Measurements from ENCODE around the gene MYO7B.

Gene MYO7B

GRCh38 chr2:127611076-127611925 is 75.8 kb downstream of the MYO7B start:
- no peak for DNase-seq

- no peak for DNase-seq
These were observed 76.8 kb downstream of the MYO7B start for GRCh38 chr2:127612111-127612822.

GRCh38 chr2:127614246-127614645 is 78.8 kb downstream of the MYO7B start:
- no peak for DNase-seq

DNA sequence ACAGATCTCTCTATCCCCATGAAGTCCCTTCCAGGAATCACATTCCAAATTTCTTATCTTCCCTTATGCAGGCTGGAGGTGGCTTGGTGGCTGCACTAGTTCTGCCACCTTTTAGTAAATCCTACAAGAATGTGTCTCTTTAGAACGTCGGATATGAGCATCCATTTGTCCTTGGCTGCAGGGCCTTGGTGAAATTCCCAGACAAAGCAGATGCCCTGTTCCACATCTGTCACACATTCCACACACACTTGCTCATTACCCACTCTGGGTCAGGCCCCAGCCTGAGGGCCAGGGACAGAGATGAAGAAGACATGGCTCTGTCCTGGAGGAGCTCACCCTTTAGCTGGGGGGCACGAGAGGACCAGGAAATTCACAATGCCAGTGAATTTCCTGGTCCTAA is 79.2 kb downstream of the MYO7B start:
- DNase-seq, result no peak

GRCh38 chr2:127615511-127616166 is 80.2 kb downstream of the MYO7B start:
- no peak for DNase-seq

- DNase-seq, result no peak
These were observed 83.2 kb downstream of the MYO7B start for GRCh38 chr2:127618551-127619202.

GRCh38 chr2:127619203-127619590 is 83.7 kb downstream of the MYO7B start:
- DNase-seq, result no peak

- no peak for DNase-seq
These were observed 84.6 kb downstream of the MYO7B start for GRCh38 chr2:127619877-127620705.

DNA sequence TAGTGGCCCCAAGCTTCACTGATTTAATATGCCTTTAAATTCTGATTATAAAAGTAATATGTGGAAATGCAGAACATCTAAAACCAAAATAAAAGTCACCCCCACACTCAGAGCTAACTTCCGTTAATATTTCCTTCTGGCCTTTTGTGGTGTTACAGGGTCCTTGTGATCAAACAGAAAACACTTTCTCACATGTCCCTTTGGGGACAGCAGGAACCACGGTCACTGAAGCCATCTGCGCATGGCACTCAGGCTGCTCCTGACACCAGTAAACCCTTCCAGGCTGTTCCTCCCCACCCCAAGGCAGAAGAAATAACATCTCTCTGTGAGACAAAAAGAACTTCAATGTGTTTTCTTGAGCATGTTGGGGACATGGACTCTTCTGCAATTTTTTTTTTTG is 85.4 kb downstream of the MYO7B start:
- DNase-seq, result no peak

DNA sequence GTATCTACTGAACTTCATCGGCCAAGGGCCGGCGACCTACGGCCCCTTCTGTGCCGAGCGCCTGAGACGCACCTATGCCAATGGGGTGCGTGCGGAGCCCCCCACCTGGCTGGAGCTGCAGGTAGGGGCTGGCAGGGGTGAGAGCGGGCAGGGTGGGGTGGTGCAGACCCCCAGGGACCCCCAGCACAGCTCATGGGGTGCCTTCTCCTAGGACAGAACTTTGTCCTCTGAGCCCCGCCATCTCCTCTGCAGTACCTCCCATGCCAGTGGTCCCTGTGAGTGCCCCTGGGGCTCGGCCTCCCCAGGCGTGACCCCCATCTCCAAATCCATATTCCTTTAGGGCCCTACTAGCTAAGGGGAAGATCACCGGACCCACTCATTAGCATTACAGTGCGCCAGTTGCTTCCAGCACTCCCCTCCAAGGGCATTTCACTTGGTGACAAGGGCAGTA is 86.5 kb downstream of the MYO7B start:
- DNase-seq, result no peak

- no peak for DNase-seq
These were observed 87.3 kb downstream of the MYO7B start for GRCh38 chr2:127622561-127623387.

DNA sequence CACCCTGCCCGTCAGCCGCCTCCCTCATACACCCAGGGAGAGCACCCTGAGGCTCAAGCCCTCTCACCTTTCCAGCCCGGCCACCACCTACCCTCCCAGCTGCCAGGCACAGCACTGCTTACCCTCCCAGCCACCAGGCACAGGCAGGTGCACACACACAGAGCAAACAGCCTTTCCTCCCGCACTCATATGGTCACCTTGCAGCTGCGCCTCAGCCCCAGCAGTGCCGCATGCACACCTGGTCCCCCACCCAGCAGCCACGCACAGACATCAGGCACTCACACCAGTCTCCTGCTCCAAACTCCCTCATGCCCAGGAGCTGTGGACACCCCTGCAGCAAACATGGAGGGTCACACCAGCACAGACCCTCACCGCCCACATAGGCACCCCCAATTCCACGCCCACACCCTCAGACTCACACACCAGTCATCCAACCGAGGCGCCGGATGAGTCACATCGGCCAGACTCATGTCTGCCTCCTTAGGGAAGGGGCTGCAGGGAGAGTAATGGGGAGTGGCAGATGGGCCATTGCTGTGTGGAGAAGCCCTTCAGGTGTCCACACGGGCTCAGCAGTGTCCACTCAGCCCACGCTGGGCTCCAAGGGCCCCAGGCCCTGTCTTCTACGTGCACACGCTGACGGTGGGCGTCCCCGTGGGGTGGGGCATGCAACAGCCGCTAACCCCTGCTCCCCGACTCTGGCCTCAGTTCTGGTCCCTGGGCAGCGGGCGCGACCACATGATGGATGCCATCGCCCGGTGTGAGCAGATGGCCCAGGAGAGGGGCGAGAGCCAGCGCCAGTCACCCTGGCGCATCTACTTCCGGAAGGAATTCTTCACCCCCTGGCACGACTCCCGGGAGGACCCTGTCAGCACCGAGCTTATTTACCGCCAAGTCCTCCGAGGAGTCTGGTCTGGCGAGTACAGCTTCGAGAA is 88.2 kb downstream of the MYO7B start:
- DNase-seq, result no peak

- no peak for DNase-seq
These were observed 88.9 kb downstream of the MYO7B start for GRCh38 chr2:127624320-127624755.

DNA sequence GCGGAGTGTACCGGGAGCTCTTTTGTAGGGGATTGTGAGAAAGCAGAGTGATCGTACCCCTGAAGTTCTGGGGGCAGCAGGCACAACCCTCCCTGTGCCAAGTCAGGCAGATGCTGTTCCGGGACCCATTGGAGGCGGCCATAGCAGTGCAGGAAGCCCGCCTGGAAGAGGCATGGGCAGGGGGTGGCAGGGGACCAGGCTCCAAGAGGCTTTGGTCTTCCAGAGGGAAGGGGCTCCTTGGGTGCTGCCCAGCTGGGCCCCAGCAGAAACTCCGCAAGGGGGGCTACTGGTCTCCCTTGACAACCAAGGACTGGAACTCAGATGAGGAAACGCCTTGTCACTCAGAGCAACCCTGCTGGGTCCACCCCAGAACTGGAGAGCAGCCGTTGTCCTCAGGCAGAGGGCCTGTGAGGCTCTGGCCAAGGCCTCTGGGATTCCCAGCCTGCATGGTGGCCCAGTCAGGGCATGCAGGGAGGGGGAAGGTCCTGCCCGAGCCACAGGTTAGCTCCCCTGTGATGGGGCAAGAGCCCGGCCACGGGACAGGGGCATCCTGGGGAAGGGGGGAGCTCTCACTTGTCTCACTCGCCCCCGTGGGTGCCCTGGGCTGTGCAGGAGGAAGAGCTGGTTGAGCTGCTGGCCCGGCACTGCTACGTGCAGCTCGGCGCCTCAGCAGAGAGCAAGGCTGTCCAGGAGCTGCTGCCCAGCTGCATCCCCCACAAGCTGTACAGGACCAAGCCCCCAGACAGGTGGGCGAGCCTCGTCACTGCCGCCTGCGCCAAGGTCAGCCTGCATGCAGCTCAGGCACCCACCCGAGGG is 89.5 kb downstream of the MYO7B start:
- no peak for DNase-seq

DNA sequence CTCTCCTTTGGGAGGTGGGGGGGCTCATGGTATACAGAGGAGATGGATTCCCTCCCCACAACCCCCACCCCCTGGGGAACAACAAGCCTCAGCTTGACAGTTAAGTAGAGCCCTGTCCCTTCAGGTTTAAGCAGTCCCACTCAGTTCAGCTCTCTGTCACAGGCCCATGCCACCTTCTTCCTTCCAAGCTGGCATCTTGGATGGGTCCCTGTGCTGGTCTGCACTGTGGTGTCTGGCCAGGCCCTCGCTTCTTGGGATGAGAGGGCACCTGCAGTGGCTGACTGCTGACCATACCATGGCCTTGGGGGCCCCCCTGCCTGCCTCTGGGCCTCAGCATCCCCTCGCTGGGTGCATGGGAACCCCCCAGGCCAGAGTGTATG is 90.1 kb downstream of the MYO7B start:
- no peak for DNase-seq

DNA sequence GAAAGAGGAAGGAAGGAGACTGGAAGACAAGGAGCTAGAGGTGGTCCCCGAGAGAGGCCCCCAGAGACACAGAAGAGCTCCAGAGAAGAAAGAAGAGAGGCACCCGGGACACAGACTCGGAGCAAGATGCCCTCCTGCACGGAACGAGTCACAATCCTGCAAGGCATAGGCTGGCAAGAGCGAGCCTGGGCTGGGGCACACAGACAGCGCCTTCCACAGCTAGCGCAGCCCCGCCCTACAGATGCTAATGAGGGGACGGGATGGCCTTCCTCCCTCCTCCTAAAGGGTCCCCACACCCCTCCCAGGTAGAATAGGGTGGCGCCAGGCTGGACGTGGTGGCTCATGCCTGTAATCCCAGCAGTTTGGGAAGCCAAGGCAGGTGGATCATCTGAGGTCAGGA is 90.7 kb downstream of the MYO7B start:
- no peak for DNase-seq

GRCh38 chr2:127626917-127627739 is 91.6 kb downstream of the MYO7B start:
- no peak for DNase-seq
